Choroid plexus epithelial cell (primary cell): ENCODE measurements around the gene LRRC75A.

ENCODE experiments used
- DNase-seq: peaks from one replicate; pipeline ENCODE4 v3.0.0-alpha.2; 2010; ENCODE audit warnings: low read depth
- H3K4me3 ChIP-seq: 2 replicates; pipeline ENCODE4 v1.5.1; 2011; ENCODE audit warnings: low read depth, mild to moderate bottlenecking, control low read depth, low read length, moderate library complexity
- TF ChIP-seq, protein P1 (sequence below): conservative IDR thresholded peaks from 2 replicates; pipeline ENCODE4 v1.5.1; 2011; ENCODE audit warnings: low read depth, mild to moderate bottlenecking, control low read depth, inconsistent platforms, low read length, moderate library complexity

LRRC75A gene

DNA sequence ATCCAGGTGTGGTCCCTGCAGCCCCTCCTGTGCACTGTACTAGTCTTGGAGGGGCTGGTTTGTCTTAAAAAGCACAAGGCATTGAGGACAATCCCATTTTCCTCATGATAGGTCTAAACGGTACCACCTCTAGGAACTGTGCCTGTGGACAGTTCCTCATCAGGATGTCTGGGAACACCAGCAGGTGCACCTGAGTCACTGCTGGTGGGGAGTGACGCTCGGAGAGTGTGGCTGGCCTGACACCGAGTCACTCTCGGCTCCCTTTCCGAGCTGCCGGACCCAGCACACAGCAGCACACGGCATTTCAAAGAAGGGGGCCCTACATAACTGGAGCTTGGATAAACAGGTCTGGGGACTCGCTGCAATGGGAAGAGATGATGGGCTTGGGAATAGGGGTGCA lies 25.6 kb downstream of the LRRC75A start:
- TF ChIP-seq, protein P1, sequence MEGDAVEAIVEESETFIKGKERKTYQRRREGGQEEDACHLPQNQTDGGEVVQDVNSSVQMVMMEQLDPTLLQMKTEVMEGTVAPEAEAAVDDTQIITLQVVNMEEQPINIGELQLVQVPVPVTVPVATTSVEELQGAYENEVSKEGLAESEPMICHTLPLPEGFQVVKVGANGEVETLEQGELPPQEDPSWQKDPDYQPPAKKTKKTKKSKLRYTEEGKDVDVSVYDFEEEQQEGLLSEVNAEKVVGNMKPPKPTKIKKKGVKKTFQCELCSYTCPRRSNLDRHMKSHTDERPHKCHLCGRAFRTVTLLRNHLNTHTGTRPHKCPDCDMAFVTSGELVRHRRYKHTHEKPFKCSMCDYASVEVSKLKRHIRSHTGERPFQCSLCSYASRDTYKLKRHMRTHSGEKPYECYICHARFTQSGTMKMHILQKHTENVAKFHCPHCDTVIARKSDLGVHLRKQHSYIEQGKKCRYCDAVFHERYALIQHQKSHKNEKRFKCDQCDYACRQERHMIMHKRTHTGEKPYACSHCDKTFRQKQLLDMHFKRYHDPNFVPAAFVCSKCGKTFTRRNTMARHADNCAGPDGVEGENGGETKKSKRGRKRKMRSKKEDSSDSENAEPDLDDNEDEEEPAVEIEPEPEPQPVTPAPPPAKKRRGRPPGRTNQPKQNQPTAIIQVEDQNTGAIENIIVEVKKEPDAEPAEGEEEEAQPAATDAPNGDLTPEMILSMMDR, result no peak
- no peak for DNase-seq
- no peak overlapping the region for H3K4me3 ChIP-seq

GRCh38 chr17:16465861-16466338 lies 26.1 kb downstream of the LRRC75A start:
- no peak for DNase-seq
- H3K4me3 ChIP-seq, result no peak overlapping the region
- TF ChIP-seq, protein P1, result no peak

DNA sequence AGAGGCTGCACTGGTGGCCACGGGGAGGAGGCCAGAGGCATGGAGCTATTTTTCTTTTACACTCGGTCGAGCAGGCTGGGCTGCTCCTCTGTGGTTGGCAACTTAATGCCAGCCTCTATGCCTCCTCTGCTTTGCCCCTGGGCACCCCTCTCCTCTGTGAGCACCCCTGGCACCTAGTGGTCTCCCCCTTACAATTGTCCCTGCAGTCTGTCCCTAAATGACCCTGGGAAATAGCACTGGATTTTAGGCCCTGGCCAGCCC lies 27.0 kb downstream of the LRRC75A start:
- DNase-seq, result no peak
- H3K4me3 ChIP-seq, result no peak overlapping the region
- TF ChIP-seq, protein P1, result no peak

DNA sequence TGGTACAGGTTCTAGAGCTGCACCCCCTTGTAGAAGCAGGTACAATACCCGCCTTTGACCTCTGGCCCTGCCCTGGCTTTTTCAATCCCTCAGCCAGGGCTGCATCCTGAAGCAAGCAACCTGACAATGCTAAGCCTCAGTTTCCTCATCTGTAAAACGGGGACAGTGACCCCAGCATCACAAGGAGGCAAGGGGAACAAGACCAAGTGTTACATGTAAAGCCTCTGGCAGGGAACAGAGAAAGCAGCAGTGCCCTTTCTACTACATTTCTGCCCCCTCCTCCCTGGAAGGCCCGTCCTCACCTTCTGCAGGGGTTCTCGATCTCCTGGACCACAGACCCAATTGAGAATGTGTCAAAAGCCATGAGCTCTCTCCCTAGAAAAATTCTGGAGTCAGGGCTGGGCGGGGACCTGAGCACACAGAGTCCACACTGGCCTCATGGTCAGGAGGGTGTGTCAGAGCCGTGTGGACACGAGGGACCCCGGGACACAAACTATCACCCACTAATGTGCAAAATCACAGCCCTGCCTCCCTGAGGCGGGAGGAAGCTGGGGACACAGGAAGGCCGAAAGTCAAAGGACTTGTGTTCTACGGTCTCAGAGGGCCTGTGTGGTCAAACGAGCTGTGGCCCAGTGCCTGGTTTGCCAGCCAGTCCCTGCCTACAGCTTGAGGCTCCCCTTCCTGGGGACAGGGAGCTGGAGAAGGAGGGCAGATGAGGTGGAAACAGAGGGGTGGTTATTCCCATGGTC lies 27.5 kb downstream of the LRRC75A start:
- H3K4me3 ChIP-seq, result no peak overlapping the region
- no peak for DNase-seq
- TF ChIP-seq, protein P1, result no peak

GRCh38 chr17:16463358-16464302 lies 28.4 kb downstream of the LRRC75A start:
- no peak overlapping the region for H3K4me3 ChIP-seq
- no peak for DNase-seq
- TF ChIP-seq, protein P1, result peak; percentile 27

DNA sequence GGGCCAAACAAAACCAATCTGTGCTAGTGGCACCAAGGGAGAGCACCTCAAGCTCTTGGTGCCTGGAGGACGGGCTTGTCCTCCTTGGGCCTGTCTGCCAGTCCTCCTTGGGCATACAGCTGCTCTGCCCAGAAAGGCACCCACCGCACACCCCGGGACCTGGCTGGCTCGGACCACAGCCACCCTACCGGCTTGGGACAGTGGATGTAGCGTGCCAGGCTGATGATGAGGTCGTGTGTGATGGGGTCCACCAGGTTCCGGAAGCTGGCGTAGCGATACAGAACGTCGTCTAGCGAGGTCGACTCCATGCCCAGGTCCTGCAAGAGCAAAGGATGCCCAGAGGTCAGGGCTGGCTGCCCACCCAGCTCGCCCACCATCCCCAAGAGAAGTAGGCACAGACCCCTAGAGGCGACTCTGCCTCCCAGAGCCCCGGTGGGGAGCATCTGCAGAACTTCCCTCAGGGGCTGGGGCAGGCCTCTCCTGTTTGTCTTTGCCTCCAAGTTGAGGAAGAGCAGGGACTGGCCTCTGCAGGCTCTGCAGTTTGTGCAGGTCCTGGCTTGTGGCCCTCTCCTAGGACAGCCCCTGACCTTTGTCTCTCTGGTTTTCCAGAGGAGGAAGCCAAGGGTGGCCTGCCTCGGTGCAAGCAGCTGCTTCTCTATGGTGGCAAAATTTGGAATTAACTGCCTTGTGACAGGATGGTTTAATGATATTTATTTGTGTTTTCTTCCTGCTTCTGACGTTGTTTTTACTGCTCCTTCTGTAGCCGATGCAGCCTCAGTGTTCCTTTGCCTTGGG lies 29.7 kb downstream of the LRRC75A start:
- H3K4me3 ChIP-seq, result no peak overlapping the region
- TF ChIP-seq, protein P1, result no peak
- DNase-seq, result no peak
